KMS-11 (cell line): ENCODE measurements around the gene GPC3.

Experiments used
- H2AFZ ChIP-seq: fragments of 200-600 bp; sonication (generic); 2 replicates; pipeline ENCODE4 v1.6.1; 2016; ENCODE audit warnings: antibody characterized with exemption, mixed run types, low read depth
- H3K27ac ChIP-seq: fragments of 200-600 bp; sonication (generic); 2 replicates; pipeline ENCODE4 v1.6.1; 2016; ENCODE audit warnings: mild to moderate bottlenecking, mixed run types
- H3K27me3 ChIP-seq: fragments of 200-600 bp; sonication (generic); 2 replicates; pipeline ENCODE4 v1.6.1; 2017; ENCODE audit warnings: mild to moderate bottlenecking, low read depth, mixed run types, moderate library complexity; ENCODE audit not compliant: insufficient read depth
- H3K36me3 ChIP-seq: fragments of 200-600 bp; sonication (generic); 2 replicates; pipeline ENCODE4 v1.6.1; 2017; ENCODE audit warnings: mild to moderate bottlenecking, mixed run types; ENCODE audit not compliant: insufficient read depth
- H3K4me1 ChIP-seq: fragments of 200-600 bp; sonication (generic); 2 replicates; pipeline ENCODE4 v1.6.1; 2016; ENCODE audit warnings: mild to moderate bottlenecking, low read depth, mixed run types; ENCODE audit not compliant: poor library complexity, severe bottlenecking
- H3K4me2 ChIP-seq: fragments of 200-600 bp; sonication (generic); 2 replicates; pipeline ENCODE4 v1.7.0; 2016; ENCODE audit warnings: mild to moderate bottlenecking, mixed run types
- H3K4me3 ChIP-seq: fragments of 200-600 bp; sonication (generic); IDR thresholded peaks from 2 replicates; pipeline ENCODE4 v1.6.1; 2017; ENCODE audit warnings: low read depth, low read length, mixed read lengths; ENCODE audit not compliant: insufficient read depth
- H3K79me2 ChIP-seq: fragments of 200-600 bp; sonication (generic); 2 replicates; pipeline ENCODE4 v1.6.1; 2016; ENCODE audit warnings: low read depth, mixed run types; ENCODE audit not compliant: insufficient read depth
- H3K9ac ChIP-seq: fragments of 200-600 bp; sonication (generic); 2 replicates; pipeline ENCODE4 v1.6.1; 2016; ENCODE audit warnings: mild to moderate bottlenecking, mixed run types
- H4K20me1 ChIP-seq: fragments of 200-600 bp; sonication (generic); 2 replicates; pipeline ENCODE4 v1.6.1; 2016; ENCODE audit warnings: mild to moderate bottlenecking, mixed run types; ENCODE audit not compliant: insufficient read depth
- CTCF ChIP-seq: fragments of 200-600 bp; sonication (generic); conservative IDR thresholded peaks from 2 replicates; pipeline ENCODE4 v1.6.1; 2017; ENCODE audit warnings: low read depth, mild to moderate bottlenecking, antibody characterized with exemption, low read length, moderate library complexity, mixed read lengths

The GPC3 gene

GRCh38 chrX:133852401-133852800 is 133.0 kb downstream of the GPC3 start:
- no peak overlapping the region for H3K27ac ChIP-seq

GRCh38 chrX:133850399-133850798 is 135.0 kb downstream of the GPC3 start:
- H3K36me3 ChIP-seq = no peaks in the 10 kb centered on the region
- H3K4me2 ChIP-seq = no peak overlapping the region
- TF ChIP-seq CTCF = no peak
- H3K4me1 ChIP-seq = no peaks in the 10 kb centered on the region
- H3K27ac ChIP-seq = no peak overlapping the region
- H3K9ac ChIP-seq = no peak overlapping the region
- H2AFZ ChIP-seq = no peak overlapping the region
- no peaks in the 10 kb centered on the region for H3K79me2 ChIP-seq
- no peaks in the 10 kb centered on the region for H4K20me1 ChIP-seq
- H3K27me3 ChIP-seq = no peaks in the 10 kb centered on the region
- no peak overlapping the region for H3K4me3 ChIP-seq

More at GRCh38 chrX:133852401-133852800, 133.0 kb downstream of the GPC3 start:
- H2AFZ ChIP-seq = no peak overlapping the region
- no peaks in the 10 kb centered on the region for H3K36me3 ChIP-seq
- no peak for TF ChIP-seq CTCF
- H3K4me2 ChIP-seq = no peak overlapping the region
- H3K4me1 ChIP-seq = no peaks in the 10 kb centered on the region
- H3K27me3 ChIP-seq = no peaks in the 10 kb centered on the region
- H3K79me2 ChIP-seq = no peaks in the 10 kb centered on the region
- H3K4me3 ChIP-seq = no peak overlapping the region
- H4K20me1 ChIP-seq = no peaks in the 10 kb centered on the region
- no peak overlapping the region for H3K9ac ChIP-seq

GRCh38 chrX:133849676-133850075 is 135.7 kb downstream of the GPC3 start:
- no peak overlapping the region for H3K4me2 ChIP-seq
- H3K27ac ChIP-seq = no peak overlapping the region
- H3K4me1 ChIP-seq = no peaks in the 10 kb centered on the region
- no peaks in the 10 kb centered on the region for H4K20me1 ChIP-seq
- no peak overlapping the region for H2AFZ ChIP-seq
- H3K79me2 ChIP-seq = no peaks in the 10 kb centered on the region
- no peaks in the 10 kb centered on the region for H3K27me3 ChIP-seq
- no peak overlapping the region for H3K9ac ChIP-seq
- H3K36me3 ChIP-seq = no peaks in the 10 kb centered on the region
- no peak for TF ChIP-seq CTCF
- H3K4me3 ChIP-seq = no peak overlapping the region

GRCh38 chrX:133847340-133847994 is 137.9 kb downstream of the GPC3 start:
- Histone ChIP-seq H3K4me1 (no peaks in the 10 kb centered on the region), H3K79me2 (no peaks in the 10 kb centered on the region), H3K36me3 (no peaks in the 10 kb centered on the region), H3K27ac (no peak overlapping the region), H3K4me3 (no peak overlapping the region), H3K27me3 (no peaks in the 10 kb centered on the region), H3K9ac (no peak overlapping the region), H4K20me1 (no peaks in the 10 kb centered on the region), H3K4me2 (no peak overlapping the region), H2AFZ (no peak overlapping the region)
- TF ChIP-seq CTCF = no peak
